HepG2 (cell line): Measurements from ENCODE around the gene EFEMP2. TPM values are rescaled to one million over a fixed set of nuclear protein-coding genes. Genes with fewer than 3 reads are reported as not detected.

Source experiments
- ATAC-seq: fragments of 200-7000 bp; cut with Tn5 transposase; 3 replicates; pipeline ENCODE4 v1.9.1; 2020; ENCODE audit warnings: mild to moderate bottlenecking, moderate library complexity
- BruUV-seq: library from RNA; stranded (reverse); fragments of 400-500 nt; replicated peaks from 2 replicates; lab custom pipeline; 2021; lab: Mats Ljungman, UMichigan
- CTCF ChIA-PET: fragments of 300-600 bp; formaldehyde crosslinking; extraction: SDS; loops from one replicate; lab custom pipeline; 2021; ENCODE audit warnings: low total read pairs, inconsistent platforms, low intra/inter-chr PET ratio; lab: Yijun Ruan, JAX
- POLR2A ChIA-PET: fragments of 350-600 bp; sonication (Branson Sonifier 250); formaldehyde crosslinking; loops from one replicate; lab custom pipeline; 2020; ENCODE audit warnings: antibody characterized with exemption, inconsistent platforms; lab: Yijun Ruan, JAX
- DNase-seq: peaks from one replicate; pipeline ENCODE4 v3.0.0-alpha.2; 2015; ENCODE audit warnings: low spot score
- FAIRE-seq: peaks from 3 replicates; lab custom pipeline; 2011; peaks lifted over from hg19 to GRCh38; lab: Jason Lieb, UNC
- H2AFZ ChIP-seq: one replicate; pipeline ENCODE4 v1.6.1; 2011; ENCODE audit warnings: low read length, inconsistent platforms
- H3K27ac ChIP-seq: fragments of 300-600 bp; 3 replicates; pipeline ENCODE4 v1.8.0; 2011; ENCODE audit warnings: mixed run types, mild to moderate bottlenecking, mixed read lengths, low read length, inconsistent platforms; ENCODE audit not compliant: insufficient read depth; ENCODE audit errors: extremely low read length
- H3K27me3 ChIP-seq, 2 experiments: fragments of 200-600 bp in 1 of 2; 2 replicates in 1 of 2; 3 replicates in 1 of 2; pipeline versions ENCODE4 v1.6.0 to v1.8.0; 2011; ENCODE audit warnings: low read length in 2 of 2, mild to moderate bottlenecking in 2 of 2, moderate library complexity in 2 of 2, inconsistent platforms in 1 of 2; ENCODE audit not compliant: insufficient read depth in 2 of 2, control insufficient read depth in 1 of 2
- H3K36me3 ChIP-seq, 2 experiments: fragments of 200-600 bp in 1 of 2; replicated peaks in 1 of 2; 2 replicates in 1 of 2; 3 replicates in 1 of 2; pipeline versions ENCODE4 v1.5.1 to v1.8.0; 2011; ENCODE audit warnings: low read length in 2 of 2, inconsistent platforms in 1 of 2; ENCODE audit not compliant: insufficient read depth in 2 of 2, control insufficient read depth in 1 of 2
- H3K4me1 ChIP-seq: 2 replicates; pipeline ENCODE4 v1.5.1; 2012; ENCODE audit warnings: low read length, inconsistent platforms; ENCODE audit not compliant: insufficient read depth
- H3K4me2 ChIP-seq: 2 replicates; pipeline ENCODE4 v1.6.0; 2011; ENCODE audit warnings: low read depth, low read length, inconsistent platforms
- H3K4me3 ChIP-seq, 3 experiments: fragments of 200-600 bp in 1 of 3; sonication (generic), shearing (Covaris generic) in 1 of 3; replicated peaks in 1 of 3; 2 replicates each; pipeline ENCODE4 v1.5.1; 2011 to 2016; ENCODE audit warnings: low read length in 3 of 3, inconsistent platforms in 2 of 3, low read depth in 2 of 3, mild to moderate bottlenecking in 2 of 3, control low read depth in 1 of 3, mixed read lengths in 1 of 3; ENCODE audit not compliant: insufficient read depth in 1 of 3
- H3K79me2 ChIP-seq: one replicate; pipeline ENCODE4 v1.6.1; 2011; ENCODE audit warnings: low read length, inconsistent platforms; ENCODE audit not compliant: insufficient read depth
- H3K9ac ChIP-seq: 2 replicates; pipeline ENCODE4 v1.6.0; 2011; ENCODE audit warnings: mild to moderate bottlenecking, low read depth, low read length, inconsistent platforms; ENCODE audit not compliant: insufficient read depth
- H3K9me3 ChIP-seq: 2 replicates; pipeline ENCODE4 v1.5.1; 2012; ENCODE audit warnings: mild to moderate bottlenecking, low read length
- H4K20me1 ChIP-seq: 2 replicates; pipeline ENCODE4 v1.6.0; 2011; ENCODE audit warnings: inconsistent platforms, mild to moderate bottlenecking, low read length, moderate library complexity; ENCODE audit not compliant: insufficient read depth
- CEBPB ChIP-seq: IDR thresholded peaks from 2 replicates; pipeline ENCODE4 v1.6.1; 2011; ENCODE audit warnings: low read depth, low read length, improper control_type of control experiment, borderline replicate concordance
- CEBPG ChIP-seq: IDR thresholded peaks from 2 replicates; pipeline ENCODE4 v1.6.1; 2016
- MXI1 ChIP-seq: IDR thresholded peaks from 3 replicates; pipeline ENCODE4 v1.6.1; 2012; ENCODE audit warnings: low read depth, low read length, inconsistent platforms, borderline replicate concordance
- SNAPC2 ChIP-seq: sonication (generic); formaldehyde crosslinking; IDR thresholded peaks from 2 replicates; pipeline ENCODE4 v1.8.1; 2022; ENCODE audit warnings: mild to moderate bottlenecking, missing genetic modification reagents
- THAP11 ChIP-seq: IDR thresholded peaks from 2 replicates; pipeline ENCODE4 v1.6.1; 2016; ENCODE audit warnings: missing biosample characterization, missing genetic modification reagents
- ZNF614 ChIP-seq: IDR thresholded peaks from 2 replicates; pipeline ENCODE4 v1.6.1; 2018; ENCODE audit warnings: missing biosample characterization, missing genetic modification reagents, inconsistent platforms, borderline replicate concordance
- ZSCAN9 ChIP-seq: IDR thresholded peaks from 2 replicates; pipeline ENCODE4 v1.6.1; 2016; ENCODE audit warnings: borderline replicate concordance
- WGBS: methylation state at CpG from one replicate; pipeline ENCODE4 v1.1.6; 2017; ENCODE audit warnings: low lambda C conversion rate; 5-methylcytosine and 5-hydroxymethylcytosine counted together
- in situ Hi-C: cut with HindIII; loops from 2 replicates; pipeline ENCODE4 v1.10.0; 2017; ENCODE audit warnings: low pct_unique_long_range_greater_than_20kb; ENCODE audit not compliant: extremely low pct_ligation_motif_present
- intact Hi-C: fragments of 100-400 bp; cut with micrococcal nuclease; formaldehyde crosslinking; loops from one replicate; pipeline ENCODE4 v1.10.0; 2022; ENCODE audit not compliant: unreplicated experiment
- polyA plus RNA-seq, 8 experiments: library from polyadenylated mRNA; depleted of rRNA in 3 of 8; stranded (reverse) in 7 of 8; unstranded in 1 of 8; fragments of >200 nt; fragmentation: Illumina TruSeq in 4 of 8; extraction: Trizol in 4 of 8; gene quantifications; 2 replicates each; pipeline versions ENCODE4 v1.2.1 to v1.2.3, GENCODE V29; 2011 to 2016; ENCODE audit warnings: low read depth in 4 of 8, missing spikeins in 1 of 8, mixed read lengths in 1 of 8; ENCODE audit not compliant: insufficient read depth in 1 of 8
- total RNA-seq, 5 experiments: library from RNA; depleted of rRNA; stranded (reverse); fragments of >200 nt; fragmentation: Illumina TruSeq; extraction: Trizol; gene quantifications; 2 replicates each; pipeline ENCODE4 v1.2.3, GENCODE V29; 2016; ENCODE audit warnings: low read depth in 1 of 5
- TF ChIP-seq, protein P1 (sequence below): sonication (generic); formaldehyde crosslinking; IDR thresholded peaks from 2 replicates; pipeline ENCODE4 v1.4.0; 2020; ENCODE audit warnings: missing genetic modification reagents, mild to moderate bottlenecking, borderline replicate concordance
- TF ChIP-seq, protein P2 (sequence below): sonication (generic); formaldehyde crosslinking; IDR thresholded peaks from 2 replicates; pipeline ENCODE4 v1.5.1; 2020; ENCODE audit warnings: mild to moderate bottlenecking, missing genetic modification reagents, moderate library complexity
- TF ChIP-seq, protein P3 (sequence below): sonication (generic); formaldehyde crosslinking; IDR thresholded peaks from 2 replicates; pipeline ENCODE4 v1.4.0; 2020; ENCODE audit warnings: missing genetic modification reagents

EFEMP2 gene
- total and polyA plus RNA-seq, 2 of the 13 experiments (the other 11 are each of a cell fraction or from before 2014, with no cell fraction given), result 7.4 to 29.7 TPM

- in situ Hi-C loops (no loop called here), intact Hi-C loops (no loop called here)
- H3K79me2 ChIP-seq, result no peaks in the 10 kb centered on the region
- POLR2A ChIA-PET, result interaction anchor here (0.6 to 1.6 kb wide), 5 partner anchors 9 to 83 kb away, joined by 3 to 6 read pairs (median 4); partner anchors contain the start of gene CFL1
- H3K4me2 ChIP-seq, result peak overlapping the region; percentile 12; the same call in 1 of the 2 replicates
- no peaks in the 10 kb centered on the region for H3K9me3 ChIP-seq
- TF ChIP-seq CEBPB (peak; percentile 54; the same call in 1 of the 2 replicates), MXI1 (no peak), CEBPG (CRISPR knock-in tag) (peak; percentile 47; the same call in 1 of the 2 replicates)
- no peak overlapping the region for H3K27ac ChIP-seq
- FAIRE-seq, result no peak
- peaks cover 0 to 9% of the 10 kb centered on the region in 2 experiments; a peak in 1 of 5 replicates for H3K27me3 ChIP-seq
- H3K4me1 ChIP-seq, result peaks cover 14% of the 10 kb centered on the region
- CTCF ChIA-PET, result no interaction called here
- no peaks in the 10 kb centered on the region for H4K20me1 ChIP-seq
- 19% methylated on average over 8 of the region's 8 CpGs for WGBS
- no peaks in the 10 kb centered on the region for H3K36me3 ChIP-seq
- no peak overlapping the region for H3K9ac ChIP-seq
- BruUV-seq, result no TSS peak
- peak; percentile 84 for ATAC-seq
- H2AFZ ChIP-seq, result no peak overlapping the region
- no peak overlapping the region for H3K4me3 ChIP-seq
- no peak for DNase-seq
Measured at GRCh38 chr11:65826984-65827735, 45.4 kb downstream of the EFEMP2 start.

- 25% methylated on average over 15 of the region's 15 CpGs for WGBS
- intact Hi-C loops, result no loop called here
- CTCF ChIA-PET, result no interaction called here
- peaks cover 33% of the 10 kb centered on the region for H3K4me1 ChIP-seq
- in situ Hi-C loops, result no loop called here
- ATAC-seq, result no peak
- H3K4me2 ChIP-seq, result 0 out of 2 replicates have a peak overlapping the region, but pooled peaks have one; percentile 32
- DNase-seq, result no peak
- H4K20me1 ChIP-seq, result no peaks in the 10 kb centered on the region
- no TSS peak for BruUV-seq
- no peak overlapping the region for H3K27ac ChIP-seq
- H2AFZ ChIP-seq, result no peak overlapping the region
- H3K4me3 ChIP-seq, result no peak overlapping the region
- no peak for FAIRE-seq
- POLR2A ChIA-PET, result interaction anchor here (0.6 to 1.1 kb wide), 4 partner anchors 21 to 230 kb away, joined by 3 read pairs; partner anchors contain the start of gene SF3B2
- no peaks in the 10 kb centered on the region for H3K27me3 ChIP-seq
- no peaks in the 10 kb centered on the region for H3K9me3 ChIP-seq
- no peak overlapping the region for H3K9ac ChIP-seq
- H3K79me2 ChIP-seq, result no peaks in the 10 kb centered on the region
- no peaks in the 10 kb centered on the region for H3K36me3 ChIP-seq
- TF ChIP-seq, protein P1, sequence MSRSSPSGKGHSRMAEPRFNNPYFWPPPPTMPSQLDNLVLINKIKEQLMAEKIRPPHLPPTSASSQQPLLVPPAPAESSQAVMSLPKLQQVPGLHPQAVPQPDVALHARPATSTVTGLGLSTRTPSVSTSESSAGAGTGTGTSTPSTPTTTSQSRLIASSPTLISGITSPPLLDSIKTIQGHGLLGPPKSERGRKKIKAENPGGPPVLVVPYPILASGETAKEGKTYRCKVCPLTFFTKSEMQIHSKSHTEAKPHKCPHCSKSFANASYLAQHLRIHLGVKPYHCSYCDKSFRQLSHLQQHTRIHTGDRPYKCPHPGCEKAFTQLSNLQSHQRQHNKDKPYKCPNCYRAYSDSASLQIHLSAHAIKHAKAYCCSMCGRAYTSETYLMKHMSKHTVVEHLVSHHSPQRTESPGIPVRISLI, result no peak
- no peak for TF ChIP-seq SNAPC2 (CRISPR knock-in tag)
- TF ChIP-seq, protein P2, sequence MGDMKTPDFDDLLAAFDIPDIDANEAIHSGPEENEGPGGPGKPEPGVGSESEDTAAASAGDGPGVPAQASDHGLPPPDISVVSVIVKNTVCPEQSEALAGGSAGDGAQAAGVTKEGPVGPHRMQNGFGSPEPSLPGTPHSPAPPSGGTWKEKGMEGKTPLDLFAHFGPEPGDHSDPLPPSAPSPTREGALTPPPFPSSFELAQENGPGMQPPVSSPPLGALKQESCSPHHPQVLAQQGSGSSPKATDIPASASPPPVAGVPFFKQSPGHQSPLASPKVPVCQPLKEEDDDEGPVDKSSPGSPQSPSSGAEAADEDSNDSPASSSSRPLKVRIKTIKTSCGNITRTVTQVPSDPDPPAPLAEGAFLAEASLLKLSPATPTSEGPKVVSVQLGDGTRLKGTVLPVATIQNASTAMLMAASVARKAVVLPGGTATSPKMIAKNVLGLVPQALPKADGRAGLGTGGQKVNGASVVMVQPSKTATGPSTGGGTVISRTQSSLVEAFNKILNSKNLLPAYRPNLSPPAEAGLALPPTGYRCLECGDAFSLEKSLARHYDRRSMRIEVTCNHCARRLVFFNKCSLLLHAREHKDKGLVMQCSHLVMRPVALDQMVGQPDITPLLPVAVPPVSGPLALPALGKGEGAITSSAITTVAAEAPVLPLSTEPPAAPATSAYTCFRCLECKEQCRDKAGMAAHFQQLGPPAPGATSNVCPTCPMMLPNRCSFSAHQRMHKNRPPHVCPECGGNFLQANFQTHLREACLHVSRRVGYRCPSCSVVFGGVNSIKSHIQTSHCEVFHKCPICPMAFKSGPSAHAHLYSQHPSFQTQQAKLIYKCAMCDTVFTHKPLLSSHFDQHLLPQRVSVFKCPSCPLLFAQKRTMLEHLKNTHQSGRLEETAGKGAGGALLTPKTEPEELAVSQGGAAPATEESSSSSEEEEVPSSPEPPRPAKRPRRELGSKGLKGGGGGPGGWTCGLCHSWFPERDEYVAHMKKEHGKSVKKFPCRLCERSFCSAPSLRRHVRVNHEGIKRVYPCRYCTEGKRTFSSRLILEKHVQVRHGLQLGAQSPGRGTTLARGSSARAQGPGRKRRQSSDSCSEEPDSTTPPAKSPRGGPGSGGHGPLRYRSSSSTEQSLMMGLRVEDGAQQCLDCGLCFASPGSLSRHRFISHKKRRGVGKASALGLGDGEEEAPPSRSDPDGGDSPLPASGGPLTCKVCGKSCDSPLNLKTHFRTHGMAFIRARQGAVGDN, result peak; percentile 17; the same call in 1 of the 2 replicates
- no peak for TF ChIP-seq ZSCAN9
- TF ChIP-seq, protein P3, sequence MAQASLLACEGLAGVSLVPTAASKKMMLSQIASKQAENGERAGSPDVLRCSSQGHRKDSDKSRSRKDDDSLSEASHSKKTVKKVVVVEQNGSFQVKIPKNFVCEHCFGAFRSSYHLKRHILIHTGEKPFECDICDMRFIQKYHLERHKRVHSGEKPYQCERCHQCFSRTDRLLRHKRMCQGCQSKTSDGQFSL (CRISPR knock-in tag), result peak; percentile 57; the same call in 1 of the 2 replicates
- no peak for TF ChIP-seq ZNF614
- TF ChIP-seq THAP11, result no peak
Measured at GRCh38 chr11:65822776-65823528, 49.6 kb downstream of the EFEMP2 start.
